ENCODE measurements around the gene PABPC1L. TPM values are rescaled to one million over a fixed set of nuclear protein-coding genes. Genes with fewer than 3 reads are reported as not detected.

PABPC1L gene
- polyA plus RNA-seq, 1 donor (not counting 4 experiments of a cell fraction or from before 2014, with no cell fraction given): 31.4 TPM

DNA sequence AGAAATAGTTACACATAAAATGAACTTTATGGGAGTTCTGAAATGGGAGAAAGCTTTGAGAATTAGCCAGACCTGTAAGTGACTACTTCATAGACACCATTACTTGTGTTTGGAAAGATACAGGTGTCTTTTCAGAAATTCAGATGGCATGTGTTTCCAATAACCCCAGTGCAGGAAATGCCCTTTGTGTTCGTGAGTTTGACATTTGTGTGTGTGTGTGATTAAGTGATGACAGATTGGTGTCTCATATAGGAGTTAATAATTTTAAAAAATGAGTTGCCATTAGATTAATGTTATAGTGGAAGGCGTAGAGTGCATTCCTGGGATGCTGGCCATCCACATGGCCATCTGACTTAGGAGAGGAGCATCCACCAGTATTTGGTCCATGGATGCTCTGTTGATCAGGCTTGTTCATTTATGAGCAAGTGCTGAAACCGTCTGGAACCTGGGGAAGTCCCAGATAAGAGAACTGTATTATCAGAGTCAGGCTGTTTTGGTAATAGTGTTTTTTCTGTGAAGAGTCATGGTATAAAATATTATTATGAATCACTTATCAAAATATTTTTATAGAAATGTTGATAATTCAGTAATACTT is 59.5 kb downstream of the PABPC1L start:
- FAIRE-seq: no peak
- Histone ChIP-seq H3K36me3 (ENCODE audit: control insufficient read depth in 2 of 2, extremely low read depth in 1 of 2, insufficient read depth in 2 of 2, low read length in 2 of 2) (peaks cover 5 to 10% of the 10 kb centered on the region in 2 experiments), H3K4me1 (ENCODE audit: control insufficient read depth, extremely low read depth, insufficient read depth, low read length) (peaks cover 35% of the 10 kb centered on the region), H3K4me2 (ENCODE audit: control insufficient read depth, extremely low read depth, insufficient read depth, low read depth, low read length) (peak overlapping the region; percentile 88), H4K20me1 (ENCODE audit: control insufficient read depth, extremely low read depth, insufficient read depth, low read length) (no peaks in the 10 kb centered on the region), H3K79me2 (ENCODE audit: control insufficient read depth, insufficient read depth, low read length) (peaks cover 56% of the 10 kb centered on the region), H3K27me3 (ENCODE audit: control insufficient read depth, extremely low read depth, insufficient read depth, low read length) (no peaks in the 10 kb centered on the region), H3K4me3 (ENCODE audit: control insufficient read depth in 2 of 3, extremely low read depth in 1 of 3, insufficient read depth in 2 of 3, low read depth in 1 of 3, low read length in 3 of 3) (no peak overlapping the region), H3K9me3 (ENCODE audit: control insufficient read depth, low read depth, low read length) (no peaks in the 10 kb centered on the region), H3K9me1 (ENCODE audit: control insufficient read depth, extremely low read depth, insufficient read depth, low read length) (peaks cover 2% of the 10 kb centered on the region), H2AFZ (ENCODE audit: control insufficient read depth, low read length) (no peak overlapping the region), H3K27ac (ENCODE audit: control insufficient read depth, insufficient read depth, low read length) (no peak overlapping the region), H3K9ac (ENCODE audit: control insufficient read depth, extremely low read depth, insufficient read depth, low read length) (no peak overlapping the region)
- no peak for TF ChIP-seq EZH2 (IDR thresholded peaks at IDR 0.05; ENCODE audit: low read length)
- TF ChIP-seq, protein P1, sequence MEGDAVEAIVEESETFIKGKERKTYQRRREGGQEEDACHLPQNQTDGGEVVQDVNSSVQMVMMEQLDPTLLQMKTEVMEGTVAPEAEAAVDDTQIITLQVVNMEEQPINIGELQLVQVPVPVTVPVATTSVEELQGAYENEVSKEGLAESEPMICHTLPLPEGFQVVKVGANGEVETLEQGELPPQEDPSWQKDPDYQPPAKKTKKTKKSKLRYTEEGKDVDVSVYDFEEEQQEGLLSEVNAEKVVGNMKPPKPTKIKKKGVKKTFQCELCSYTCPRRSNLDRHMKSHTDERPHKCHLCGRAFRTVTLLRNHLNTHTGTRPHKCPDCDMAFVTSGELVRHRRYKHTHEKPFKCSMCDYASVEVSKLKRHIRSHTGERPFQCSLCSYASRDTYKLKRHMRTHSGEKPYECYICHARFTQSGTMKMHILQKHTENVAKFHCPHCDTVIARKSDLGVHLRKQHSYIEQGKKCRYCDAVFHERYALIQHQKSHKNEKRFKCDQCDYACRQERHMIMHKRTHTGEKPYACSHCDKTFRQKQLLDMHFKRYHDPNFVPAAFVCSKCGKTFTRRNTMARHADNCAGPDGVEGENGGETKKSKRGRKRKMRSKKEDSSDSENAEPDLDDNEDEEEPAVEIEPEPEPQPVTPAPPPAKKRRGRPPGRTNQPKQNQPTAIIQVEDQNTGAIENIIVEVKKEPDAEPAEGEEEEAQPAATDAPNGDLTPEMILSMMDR (optimal IDR thresholded peaks at IDR 0.05 in 1 of 3, IDR thresholded peaks at IDR 0.05 in 1 of 3, conservative IDR thresholded peaks at IDR 0.05 in 1 of 3; ENCODE audit: extremely low read depth in 1 of 3, insufficient read depth in 2 of 3, low read length in 3 of 3): no peak
- no peak for DNase-seq (ENCODE audit: low read depth, low spot score)
- dilution Hi-C loops (cut with MboI; ENCODE audit: extremely low pct_ligation_motif_present, low sequenced_read_pairs): no loop called here

DNA sequence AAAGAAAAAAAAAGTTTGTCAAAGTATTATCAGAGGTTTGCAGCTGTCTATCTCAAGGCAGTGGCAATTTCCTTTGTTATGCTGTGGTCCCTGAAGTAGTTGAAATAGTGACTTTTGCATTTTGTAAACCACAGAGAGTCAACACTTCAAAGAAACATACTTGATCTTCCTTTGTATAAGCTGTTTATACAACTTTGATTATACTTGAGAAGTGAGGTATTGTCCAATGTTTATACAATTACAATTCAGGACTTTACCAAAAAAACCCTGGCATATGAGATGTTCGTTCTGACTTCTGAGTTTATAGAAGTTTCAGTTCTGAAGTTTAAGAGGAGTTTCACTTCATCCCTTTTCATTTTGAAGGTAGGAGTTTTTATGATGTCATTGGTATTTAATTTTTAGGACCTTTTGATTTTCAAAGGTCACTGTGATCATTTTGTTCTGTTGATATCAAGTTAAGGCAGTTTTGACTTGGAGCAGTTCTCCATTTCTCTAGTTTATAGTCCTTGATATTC is 60.4 kb downstream of the PABPC1L start:
- Histone ChIP-seq H3K27me3 (ENCODE audit: control insufficient read depth, extremely low read depth, insufficient read depth, low read length) (no peaks in the 10 kb centered on the region), H3K27ac (ENCODE audit: control insufficient read depth, insufficient read depth, low read length) (no peak overlapping the region), H3K4me2 (ENCODE audit: control insufficient read depth, extremely low read depth, insufficient read depth, low read depth, low read length) (no peak overlapping the region), H3K9ac (ENCODE audit: control insufficient read depth, extremely low read depth, insufficient read depth, low read length) (no peak overlapping the region), H3K79me2 (ENCODE audit: control insufficient read depth, insufficient read depth, low read length) (peaks cover 56% of the 10 kb centered on the region), H3K4me3 (ENCODE audit: control insufficient read depth in 2 of 3, extremely low read depth in 1 of 3, insufficient read depth in 2 of 3, low read depth in 1 of 3, low read length in 3 of 3) (no peak overlapping the region), H3K9me3 (ENCODE audit: control insufficient read depth, low read depth, low read length) (no peaks in the 10 kb centered on the region), H3K4me1 (ENCODE audit: control insufficient read depth, extremely low read depth, insufficient read depth, low read length) (peaks cover 35% of the 10 kb centered on the region), H2AFZ (ENCODE audit: control insufficient read depth, low read length) (no peak overlapping the region), H3K36me3 (ENCODE audit: control insufficient read depth in 2 of 2, extremely low read depth in 1 of 2, insufficient read depth in 2 of 2, low read length in 2 of 2) (peaks cover 11 to 16% of the 10 kb centered on the region in 2 experiments), H3K9me1 (ENCODE audit: control insufficient read depth, extremely low read depth, insufficient read depth, low read length) (no peaks in the 10 kb centered on the region), H4K20me1 (ENCODE audit: control insufficient read depth, extremely low read depth, insufficient read depth, low read length) (no peaks in the 10 kb centered on the region)
- FAIRE-seq (no peak), DNase-seq (ENCODE audit: low read depth, low spot score) (no peak)
- dilution Hi-C loops (cut with MboI; ENCODE audit: extremely low pct_ligation_motif_present, low sequenced_read_pairs): no loop called here
- TF ChIP-seq, protein P1 (optimal IDR thresholded peaks at IDR 0.05 in 1 of 3, IDR thresholded peaks at IDR 0.05 in 1 of 3, conservative IDR thresholded peaks at IDR 0.05 in 1 of 3; ENCODE audit: extremely low read depth in 1 of 3, insufficient read depth in 2 of 3, low read length in 3 of 3): no peak
- TF ChIP-seq EZH2 (IDR thresholded peaks at IDR 0.05; ENCODE audit: low read length): no peak

All from keratinocyte (primary cell).